ENCODE results near the gene SNRNP35.

SNRNP35 gene

DNA sequence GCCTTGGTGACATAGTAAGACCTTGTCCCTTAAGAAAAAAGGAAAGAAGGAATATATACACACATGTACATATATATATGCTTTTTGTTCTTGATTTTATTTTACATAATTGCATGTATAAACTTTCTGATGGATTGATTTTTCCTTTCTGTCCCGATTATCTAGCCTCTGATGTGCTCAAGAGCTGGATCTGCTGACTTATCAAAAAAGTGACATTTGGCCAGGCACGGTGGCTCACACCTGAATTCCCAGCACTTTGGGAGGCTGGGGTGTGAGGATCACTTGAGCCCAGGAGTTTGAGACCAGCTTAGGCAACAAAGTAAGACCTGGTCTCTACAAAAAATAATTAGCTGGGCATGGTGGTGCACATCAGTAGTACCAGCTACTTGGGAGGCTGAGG is 12.0 kb downstream of the SNRNP35 start:
- H3K4me1 ChIP-seq (ENCODE audit: control extremely low read depth in 1 of 4, control insufficient read depth in 4 of 4, insufficient read depth in 4 of 4, low read length in 3 of 4): no peaks in the 10 kb centered on the region
- POLR2A ChIA-PET: no interaction called here
- no peak overlapping the region for H3K27ac ChIP-seq (ENCODE audit: insufficient read depth in 1 of 2, low read depth in 1 of 2, low read length in 2 of 2, poor library complexity in 1 of 2, severe bottlenecking in 2 of 2)
- no peak overlapping the region for H3K4me3 ChIP-seq (ENCODE audit: control insufficient read depth in 1 of 7, extremely low read depth in 1 of 7, insufficient read depth in 4 of 7, low read depth in 2 of 7, low read length in 6 of 7)
- H3K9me3 ChIP-seq (ENCODE audit: control extremely low read depth in 1 of 5, control insufficient read depth in 4 of 5, insufficient read depth in 2 of 5, low read depth in 1 of 5, low read length in 4 of 5): no peaks in the 10 kb centered on the region
- DNase-seq: no peak
- 92% methylated on average over 1 of the region's 2 CpGs for WGBS (ENCODE audit: insufficient coverage)
- H3K36me3 ChIP-seq (ENCODE audit: control insufficient read depth in 4 of 4, insufficient read depth in 4 of 4, low read length in 3 of 4): peaks cover 13 to 30% (median 29%) of the 10 kb centered on the region in 4 experiments
- CTCF ChIA-PET: interaction anchor here (1.1 kb wide), 1 partner anchor 37 kb away, joined by 4 read pairs; no protein-coding TSS in a partner anchor
- no peaks in the 10 kb centered on the region for H3K27me3 ChIP-seq (replicated peaks in 2 of 5; ENCODE audit: control insufficient read depth in 4 of 5, insufficient read depth in 5 of 5, low read length in 4 of 5)

DNA sequence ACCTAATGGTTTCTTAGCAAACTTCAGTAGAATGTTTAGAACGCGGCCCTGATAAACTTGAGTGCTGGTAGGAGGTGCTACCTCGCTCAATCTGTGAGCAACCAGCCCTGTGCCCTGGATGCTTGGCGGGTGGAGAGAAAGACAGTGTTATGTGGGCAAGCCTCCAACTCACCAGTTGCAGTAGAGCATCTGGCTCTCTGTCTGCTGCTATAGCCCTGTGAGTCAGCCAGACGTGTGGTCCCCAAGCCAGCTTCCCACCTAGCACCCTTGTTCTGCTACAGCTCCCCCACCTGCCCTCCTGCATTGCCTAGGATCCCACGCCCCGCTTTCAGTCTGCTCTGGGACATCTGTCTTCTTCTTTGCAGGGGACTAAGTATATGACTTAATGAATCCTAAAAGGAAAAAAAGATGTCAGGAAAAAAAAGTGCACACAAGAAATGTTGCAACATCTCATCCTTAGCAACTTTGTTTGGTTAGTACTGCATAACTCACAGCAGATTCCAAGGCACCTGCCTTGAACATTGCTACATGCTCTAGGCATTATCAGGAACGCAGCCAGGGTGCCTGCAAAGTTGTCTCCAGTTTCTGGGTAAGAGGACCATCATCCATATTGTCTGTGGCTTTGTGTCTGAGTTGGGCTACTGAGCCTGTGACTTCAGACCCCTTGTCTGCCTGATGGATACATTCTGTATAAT is 13.6 kb downstream of the SNRNP35 start:
- Histone ChIP-seq H3K4me3 (ENCODE audit: control insufficient read depth in 1 of 7, extremely low read depth in 1 of 7, insufficient read depth in 4 of 7, low read depth in 2 of 7, low read length in 6 of 7) (no peak overlapping the region), H3K27me3 (replicated peaks in 2 of 5; ENCODE audit: control insufficient read depth in 4 of 5, insufficient read depth in 5 of 5, low read length in 4 of 5) (no peaks in the 10 kb centered on the region), H3K9me3 (ENCODE audit: control extremely low read depth in 1 of 5, control insufficient read depth in 4 of 5, insufficient read depth in 2 of 5, low read depth in 1 of 5, low read length in 4 of 5) (no peaks in the 10 kb centered on the region), H3K27ac (ENCODE audit: insufficient read depth in 1 of 2, low read depth in 1 of 2, low read length in 2 of 2, poor library complexity in 1 of 2, severe bottlenecking in 2 of 2) (no peak overlapping the region), H3K36me3 (ENCODE audit: control insufficient read depth in 4 of 4, insufficient read depth in 4 of 4, low read length in 3 of 4) (peaks cover 7 to 20% (median 17%) of the 10 kb centered on the region in 4 experiments), H3K4me1 (ENCODE audit: control extremely low read depth in 1 of 4, control insufficient read depth in 4 of 4, insufficient read depth in 4 of 4, low read length in 3 of 4) (no peaks in the 10 kb centered on the region)
- no peak for DNase-seq
- WGBS (ENCODE audit: insufficient coverage): 96% methylated on average over 7 of the region's 8 CpGs
- CTCF ChIA-PET: no interaction called here
- POLR2A ChIA-PET: no interaction called here

DNA sequence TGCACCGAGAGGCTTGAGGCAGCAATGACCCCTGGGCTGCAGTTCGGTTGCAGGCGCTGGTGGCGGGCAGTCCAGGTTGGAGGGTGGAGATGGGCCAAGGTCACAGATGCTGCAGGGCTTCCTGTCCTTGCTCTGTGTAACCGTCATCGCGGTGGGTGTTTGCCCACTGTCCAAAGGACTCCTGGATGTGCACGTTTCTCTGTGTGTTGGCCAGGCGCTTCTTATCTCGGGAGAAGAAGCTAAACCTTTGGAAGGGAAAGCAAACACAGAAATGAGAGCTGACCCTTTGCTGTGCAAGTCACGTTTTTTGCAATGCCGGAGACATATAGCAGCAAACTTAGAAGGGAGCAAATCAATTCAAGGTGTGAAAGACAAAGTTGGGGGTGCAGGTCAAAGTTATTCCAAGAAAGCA is 14.5 kb downstream of the SNRNP35 start:
- Histone ChIP-seq H3K27ac (ENCODE audit: insufficient read depth in 1 of 2, low read depth in 1 of 2, low read length in 2 of 2, poor library complexity in 1 of 2, severe bottlenecking in 2 of 2) (no peak overlapping the region), H3K4me1 (ENCODE audit: control extremely low read depth in 1 of 4, control insufficient read depth in 4 of 4, insufficient read depth in 4 of 4, low read length in 3 of 4) (no peaks in the 10 kb centered on the region), H3K36me3 (ENCODE audit: control insufficient read depth in 4 of 4, insufficient read depth in 4 of 4, low read length in 3 of 4) (peaks cover 7 to 17% (median 15%) of the 10 kb centered on the region in 4 experiments), H3K9me3 (ENCODE audit: control extremely low read depth in 1 of 5, control insufficient read depth in 4 of 5, insufficient read depth in 2 of 5, low read depth in 1 of 5, low read length in 4 of 5) (no peaks in the 10 kb centered on the region), H3K27me3 (replicated peaks in 2 of 5; ENCODE audit: control insufficient read depth in 4 of 5, insufficient read depth in 5 of 5, low read length in 4 of 5) (no peaks in the 10 kb centered on the region), H3K4me3 (ENCODE audit: control insufficient read depth in 1 of 7, extremely low read depth in 1 of 7, insufficient read depth in 4 of 7, low read depth in 2 of 7, low read length in 6 of 7) (no peak overlapping the region)
- POLR2A ChIA-PET: no interaction called here
- WGBS (ENCODE audit: insufficient coverage): 96% methylated on average over 12 of the region's 12 CpGs
- no peak for DNase-seq
- CTCF ChIA-PET: no interaction called here

DNA sequence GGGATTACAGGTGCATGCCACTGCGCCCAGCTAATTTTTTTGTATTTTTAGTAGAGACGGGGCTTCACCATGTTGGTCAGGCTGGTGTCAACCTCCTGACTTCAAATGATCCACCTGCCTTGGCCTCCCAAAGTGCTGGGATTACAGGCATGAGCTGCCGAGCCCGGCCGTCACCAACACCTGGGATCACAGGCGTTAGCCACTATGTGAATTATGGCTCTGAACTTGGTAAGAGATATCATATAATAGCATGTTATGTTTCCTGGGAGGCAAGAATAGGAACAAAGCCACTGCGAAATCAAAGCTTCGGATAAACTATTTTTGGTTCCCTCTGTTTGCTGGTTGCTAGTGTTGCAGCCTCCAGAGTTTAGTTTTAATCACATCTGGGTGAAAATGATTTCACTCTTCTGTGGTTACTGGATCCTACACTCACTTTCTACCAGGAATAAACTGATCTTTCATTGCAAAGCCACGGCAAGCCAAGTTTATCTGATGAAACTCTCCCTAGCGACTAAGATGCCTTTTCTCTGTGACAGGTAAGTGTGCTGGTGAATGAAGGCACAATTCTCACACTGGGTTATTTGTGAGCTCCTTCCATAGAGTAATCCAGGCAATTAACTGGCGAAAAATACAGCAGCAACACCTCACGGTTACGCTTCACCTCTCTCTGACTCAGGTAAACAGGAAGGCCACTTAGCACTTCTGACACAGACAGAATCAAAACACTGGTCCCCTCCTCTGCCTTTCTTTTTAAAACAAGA is 16.7 kb downstream of the SNRNP35 start:
- Histone ChIP-seq H3K4me3 (ENCODE audit: control insufficient read depth in 1 of 7, extremely low read depth in 1 of 7, insufficient read depth in 4 of 7, low read depth in 2 of 7, low read length in 6 of 7) (no peak overlapping the region), H3K36me3 (ENCODE audit: control insufficient read depth in 4 of 4, insufficient read depth in 4 of 4, low read length in 3 of 4) (peaks cover 3 to 17% (median 11%) of the 10 kb centered on the region in 4 experiments), H3K9me3 (ENCODE audit: control extremely low read depth in 1 of 5, control insufficient read depth in 4 of 5, insufficient read depth in 2 of 5, low read depth in 1 of 5, low read length in 4 of 5) (no peaks in the 10 kb centered on the region), H3K4me1 (ENCODE audit: control extremely low read depth in 1 of 4, control insufficient read depth in 4 of 4, insufficient read depth in 4 of 4, low read length in 3 of 4) (no peaks in the 10 kb centered on the region), H3K27ac (ENCODE audit: insufficient read depth in 1 of 2, low read depth in 1 of 2, low read length in 2 of 2, poor library complexity in 1 of 2, severe bottlenecking in 2 of 2) (no peak overlapping the region), H3K27me3 (replicated peaks in 2 of 5; ENCODE audit: control insufficient read depth in 4 of 5, insufficient read depth in 5 of 5, low read length in 4 of 5) (no peaks in the 10 kb centered on the region)
- POLR2A ChIA-PET: no interaction called here
- CTCF ChIA-PET: interaction anchor here (0.8 to 1.6 kb wide), 3 partner anchors 11 to 23 kb away, joined by 3 to 4 read pairs (median 3); no protein-coding TSS in a partner anchor
- DNase-seq: no peak
- WGBS (ENCODE audit: insufficient coverage): 94% methylated on average over 12 of the region's 13 CpGs

DNA sequence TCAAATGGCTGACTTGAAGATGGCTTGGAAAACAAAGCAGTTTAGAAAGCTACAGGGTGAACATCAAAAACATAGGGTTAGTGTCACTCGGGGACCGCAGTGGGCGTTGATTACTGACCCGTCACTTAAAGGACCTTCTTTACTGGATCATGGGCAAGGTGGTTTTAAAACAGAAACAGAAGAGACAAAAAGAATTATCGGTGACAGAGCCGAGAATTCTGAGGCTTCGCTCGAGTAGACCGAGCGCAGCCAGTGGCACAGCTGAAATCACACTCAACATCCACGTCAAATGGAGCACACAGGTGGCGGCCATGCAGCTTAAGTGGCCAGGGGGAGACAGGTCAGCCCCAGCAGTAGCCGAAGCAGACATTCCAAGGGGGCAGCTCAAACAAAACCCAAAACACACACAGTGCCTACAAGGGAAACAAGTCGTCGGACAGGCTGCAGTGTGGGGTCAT is 17.3 kb downstream of the SNRNP35 start:
- 95% methylated on average over 13 of the region's 15 CpGs for WGBS (ENCODE audit: insufficient coverage)
- ChIA-PET CTCF (interaction anchor here (0.8 to 1.6 kb wide), 3 partner anchors 12 to 23 kb away, joined by 3 to 4 read pairs (median 3); no protein-coding TSS in a partner anchor), POLR2A (no interaction called here)
- Histone ChIP-seq H3K27ac (ENCODE audit: insufficient read depth in 1 of 2, low read depth in 1 of 2, low read length in 2 of 2, poor library complexity in 1 of 2, severe bottlenecking in 2 of 2) (no peak overlapping the region), H3K4me3 (ENCODE audit: control insufficient read depth in 1 of 7, extremely low read depth in 1 of 7, insufficient read depth in 4 of 7, low read depth in 2 of 7, low read length in 6 of 7) (no peak overlapping the region), H3K4me1 (ENCODE audit: control extremely low read depth in 1 of 4, control insufficient read depth in 4 of 4, insufficient read depth in 4 of 4, low read length in 3 of 4) (no peaks in the 10 kb centered on the region), H3K27me3 (replicated peaks in 2 of 5; ENCODE audit: control insufficient read depth in 4 of 5, insufficient read depth in 5 of 5, low read length in 4 of 5) (no peaks in the 10 kb centered on the region), H3K36me3 (ENCODE audit: control insufficient read depth in 4 of 4, insufficient read depth in 4 of 4, low read length in 3 of 4) (peaks cover 3 to 17% (median 11%) of the 10 kb centered on the region in 4 experiments), H3K9me3 (ENCODE audit: control extremely low read depth in 1 of 5, control insufficient read depth in 4 of 5, insufficient read depth in 2 of 5, low read depth in 1 of 5, low read length in 4 of 5) (no peaks in the 10 kb centered on the region)
- DNase-seq: no peak

DNA sequence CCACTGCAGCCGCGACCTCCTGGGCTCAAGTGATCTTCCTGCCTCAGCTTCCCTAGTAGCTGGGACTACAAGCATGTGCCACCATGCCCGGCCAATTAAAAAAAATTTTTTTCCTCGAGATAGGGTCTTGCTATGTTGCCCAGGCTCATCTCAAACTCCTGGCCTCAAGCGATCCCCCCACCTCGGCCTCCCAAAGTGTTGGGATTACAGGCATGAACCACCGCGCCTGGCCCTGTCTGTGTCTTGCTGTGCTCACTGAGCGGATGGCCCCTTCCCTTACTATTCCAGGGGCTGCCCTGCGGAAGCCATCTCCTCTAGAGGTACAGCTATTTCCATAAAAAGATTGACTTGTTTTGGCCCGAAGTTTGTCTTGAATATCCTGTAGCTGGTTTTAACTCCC is 20.1 kb downstream of the SNRNP35 start:
- peaks cover 0 to 3% (median 0%) of the 10 kb centered on the region in 4 experiments for H3K36me3 ChIP-seq (ENCODE audit: control insufficient read depth in 4 of 4, insufficient read depth in 4 of 4, low read length in 3 of 4)
- H3K4me3 ChIP-seq (ENCODE audit: control insufficient read depth in 1 of 7, extremely low read depth in 1 of 7, insufficient read depth in 4 of 7, low read depth in 2 of 7, low read length in 6 of 7): no peak overlapping the region
- POLR2A ChIA-PET: no interaction called here
- WGBS (ENCODE audit: insufficient coverage): 96% methylated on average over 8 of the region's 11 CpGs
- no peaks in the 10 kb centered on the region for H3K27me3 ChIP-seq (replicated peaks in 2 of 5; ENCODE audit: control insufficient read depth in 4 of 5, insufficient read depth in 5 of 5, low read length in 4 of 5)
- CTCF ChIA-PET: no interaction called here
- DNase-seq: no peak
- no peak overlapping the region for H3K27ac ChIP-seq (ENCODE audit: insufficient read depth in 1 of 2, low read depth in 1 of 2, low read length in 2 of 2, poor library complexity in 1 of 2, severe bottlenecking in 2 of 2)
- H3K4me1 ChIP-seq (ENCODE audit: control extremely low read depth in 1 of 4, control insufficient read depth in 4 of 4, insufficient read depth in 4 of 4, low read length in 3 of 4): no peaks in the 10 kb centered on the region
- no peaks in the 10 kb centered on the region for H3K9me3 ChIP-seq (ENCODE audit: control extremely low read depth in 1 of 5, control insufficient read depth in 4 of 5, insufficient read depth in 2 of 5, low read depth in 1 of 5, low read length in 4 of 5)

DNA sequence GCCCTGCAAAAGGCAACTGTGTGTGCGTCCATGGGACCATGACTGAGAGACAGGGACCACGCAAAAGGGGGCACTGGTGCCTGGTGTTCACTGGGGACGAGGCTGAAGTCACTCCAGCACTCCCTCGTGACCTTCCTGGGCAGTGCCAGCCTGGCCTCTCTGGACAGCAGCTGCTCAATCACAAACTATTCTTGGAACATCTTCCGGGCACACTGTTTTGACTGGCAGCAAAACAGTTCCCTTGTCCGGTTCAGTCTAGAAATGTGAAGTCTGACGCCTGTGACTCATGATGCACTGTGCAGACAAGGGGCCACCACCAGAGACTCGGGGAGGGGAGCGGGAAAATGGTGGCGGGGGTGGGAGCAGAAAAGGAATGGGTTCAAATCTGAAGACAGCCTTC is 20.8 kb downstream of the SNRNP35 start:
- peaks cover 0 to 4% (median 2%) of the 10 kb centered on the region in 4 experiments for H3K4me1 ChIP-seq (ENCODE audit: control extremely low read depth in 1 of 4, control insufficient read depth in 4 of 4, insufficient read depth in 4 of 4, low read length in 3 of 4)
- H3K27ac ChIP-seq (ENCODE audit: insufficient read depth in 1 of 2, low read depth in 1 of 2, low read length in 2 of 2, poor library complexity in 1 of 2, severe bottlenecking in 2 of 2): no peak overlapping the region
- DNase-seq: no peak
- WGBS (ENCODE audit: insufficient coverage): 98% methylated on average over 9 of the region's 10 CpGs
- H3K36me3 ChIP-seq (ENCODE audit: control insufficient read depth in 4 of 4, insufficient read depth in 4 of 4, low read length in 3 of 4): peaks cover 0 to 3% (median 0%) of the 10 kb centered on the region in 4 experiments
- ChIA-PET POLR2A (no interaction called here), CTCF (no interaction called here)
- H3K27me3 ChIP-seq (replicated peaks in 2 of 5; ENCODE audit: control insufficient read depth in 4 of 5, insufficient read depth in 5 of 5, low read length in 4 of 5): no peaks in the 10 kb centered on the region
- H3K4me3 ChIP-seq (ENCODE audit: control insufficient read depth in 1 of 7, extremely low read depth in 1 of 7, insufficient read depth in 4 of 7, low read depth in 2 of 7, low read length in 6 of 7): no peak overlapping the region
- H3K9me3 ChIP-seq (ENCODE audit: control extremely low read depth in 1 of 5, control insufficient read depth in 4 of 5, insufficient read depth in 2 of 5, low read depth in 1 of 5, low read length in 4 of 5): no peaks in the 10 kb centered on the region

All from common myeloid progenitor, CD34-positive (primary cell).